ENCODE data around the gene NTRK2. TPM values are rescaled to one million over a fixed set of nuclear protein-coding genes. Genes with fewer than 3 reads are reported as not detected.
"Not testable (repeated sequence)": the region's sequence is repeated elsewhere in the genome, so short reads cannot be mapped to it uniquely, and the experiment has no call there.

The NTRK2 gene
- total RNA-seq, 1 donor from 2014 or later, result 26.6 TPM

DNA sequence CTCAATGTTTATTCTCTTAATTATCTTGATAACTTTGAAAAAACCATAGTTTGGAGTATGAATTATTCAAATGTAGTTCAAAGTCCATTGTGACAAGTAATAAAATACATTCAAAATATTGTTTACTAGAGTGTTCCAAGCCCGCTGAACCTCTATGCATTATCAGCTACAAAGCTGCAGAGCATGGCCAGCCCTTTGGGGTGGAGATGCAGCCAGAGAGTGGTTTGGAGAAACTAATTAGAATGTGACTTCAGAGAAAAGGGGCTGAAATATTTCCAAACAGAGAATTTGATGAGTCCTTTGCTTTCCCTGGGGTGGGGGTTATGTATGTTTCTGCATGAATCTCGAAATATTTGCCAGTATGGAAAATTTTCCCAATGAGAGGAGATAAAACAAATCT, 211.3 kb downstream of the NTRK2 start:
- Histone ChIP-seq H3K4me3 (ENCODE audit: low read length in 3 of 3) (no peak overlapping the region), H3K4me1 (ENCODE audit: control insufficient read depth in 3 of 3, insufficient read depth in 3 of 3, low read length in 3 of 3) (no peaks in the 10 kb centered on the region), H3K9ac (ENCODE audit: low read depth in 1 of 3, low read length in 3 of 3) (no peak overlapping the region), H3K36me3 (ENCODE audit: control insufficient read depth in 3 of 3, insufficient read depth in 3 of 3, low read length in 3 of 3) (no peaks in the 10 kb centered on the region), H3K9me3 (ENCODE audit: control insufficient read depth in 3 of 3, low read length in 3 of 3) (no peaks in the 10 kb centered on the region), H3K27me3 (ENCODE audit: control insufficient read depth in 3 of 3, insufficient read depth in 3 of 3, low read length in 3 of 3) (no peaks in the 10 kb centered on the region), H3K27ac (ENCODE audit: low read depth, low read length) (no peak overlapping the region)

DNA sequence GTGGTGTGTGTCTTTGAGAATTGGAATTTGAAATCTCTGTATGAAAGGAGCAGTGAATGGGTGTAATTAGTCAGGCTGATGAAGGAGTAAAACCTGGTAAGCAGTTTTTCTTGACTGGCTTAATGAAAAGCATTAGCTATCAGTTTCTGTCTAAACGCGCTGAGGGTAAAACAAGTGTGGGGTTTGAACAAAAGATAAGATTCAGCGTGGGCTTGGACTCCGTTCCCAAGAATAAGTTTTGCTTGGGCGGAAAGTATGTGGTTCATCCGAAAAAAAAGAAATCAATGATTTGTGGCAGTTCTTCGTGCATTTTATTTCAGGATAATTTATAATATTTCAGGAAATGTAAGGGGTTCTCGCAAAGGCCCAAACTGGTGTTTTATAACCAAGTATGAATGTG, 217.3 kb downstream of the NTRK2 start:
- Histone ChIP-seq H3K27me3 (ENCODE audit: control insufficient read depth in 3 of 3, insufficient read depth in 3 of 3, low read length in 3 of 3) (no peaks in the 10 kb centered on the region), H3K36me3 (ENCODE audit: control insufficient read depth in 3 of 3, insufficient read depth in 3 of 3, low read length in 3 of 3) (no peaks in the 10 kb centered on the region), H3K9me3 (ENCODE audit: control insufficient read depth in 3 of 3, low read length in 3 of 3) (no peaks in the 10 kb centered on the region), H3K27ac (ENCODE audit: low read depth, low read length) (no peak overlapping the region), H3K4me3 (ENCODE audit: low read length in 3 of 3) (no peak overlapping the region), H3K4me1 (ENCODE audit: control insufficient read depth in 3 of 3, insufficient read depth in 3 of 3, low read length in 3 of 3) (no peaks in the 10 kb centered on the region), H3K9ac (ENCODE audit: low read depth in 1 of 3, low read length in 3 of 3) (no peak overlapping the region)

DNA sequence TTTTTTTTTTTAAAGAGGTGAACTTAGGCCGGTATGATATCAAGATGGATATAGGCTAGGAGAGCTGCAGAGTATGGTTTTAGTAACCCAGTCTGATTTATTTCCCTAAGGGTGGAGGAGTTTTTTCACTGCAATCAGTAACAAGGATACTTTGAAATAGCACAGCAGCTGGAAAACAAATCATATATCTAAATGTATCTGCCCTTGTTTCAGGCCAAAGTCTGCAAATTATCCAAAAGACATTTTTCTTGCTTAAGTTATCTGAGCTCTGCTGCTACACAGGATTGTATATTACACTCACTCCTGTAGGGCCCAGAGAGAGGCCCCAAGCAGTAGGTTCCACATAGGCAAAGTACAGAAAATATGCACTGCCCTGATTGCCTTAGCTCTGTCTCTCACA, 222.4 kb downstream of the NTRK2 start:
- Histone ChIP-seq H3K4me3 (ENCODE audit: low read length in 3 of 3) (no peak overlapping the region), H3K4me1 (ENCODE audit: control insufficient read depth in 3 of 3, insufficient read depth in 3 of 3, low read length in 3 of 3) (no peaks in the 10 kb centered on the region), H3K36me3 (ENCODE audit: control insufficient read depth in 3 of 3, insufficient read depth in 3 of 3, low read length in 3 of 3) (no peaks in the 10 kb centered on the region), H3K9me3 (ENCODE audit: control insufficient read depth in 3 of 3, low read length in 3 of 3) (no peaks in the 10 kb centered on the region), H3K27ac (ENCODE audit: low read depth, low read length) (no peak overlapping the region), H3K27me3 (ENCODE audit: control insufficient read depth in 3 of 3, insufficient read depth in 3 of 3, low read length in 3 of 3) (no peaks in the 10 kb centered on the region), H3K9ac (ENCODE audit: low read depth in 1 of 3, low read length in 3 of 3) (no peak overlapping the region)

GRCh38 chr9:84893419-84894128, 224.0 kb downstream of the NTRK2 start:
- no peak overlapping the region for H3K9ac ChIP-seq (ENCODE audit: low read depth in 1 of 3, low read length in 3 of 3)
- H3K4me1 ChIP-seq (ENCODE audit: control insufficient read depth in 3 of 3, insufficient read depth in 3 of 3, low read length in 3 of 3), result no peaks in the 10 kb centered on the region
- H3K27ac ChIP-seq (ENCODE audit: low read depth, low read length), result no peak overlapping the region
- no peak overlapping the region for H3K4me3 ChIP-seq (ENCODE audit: low read length in 3 of 3)
- no peaks in the 10 kb centered on the region for H3K9me3 ChIP-seq (ENCODE audit: control insufficient read depth in 3 of 3, low read length in 3 of 3)
- no peaks in the 10 kb centered on the region for H3K36me3 ChIP-seq (ENCODE audit: control insufficient read depth in 3 of 3, insufficient read depth in 3 of 3, low read length in 3 of 3)
- no peaks in the 10 kb centered on the region for H3K27me3 ChIP-seq (ENCODE audit: control insufficient read depth in 3 of 3, insufficient read depth in 3 of 3, low read length in 3 of 3)

DNA sequence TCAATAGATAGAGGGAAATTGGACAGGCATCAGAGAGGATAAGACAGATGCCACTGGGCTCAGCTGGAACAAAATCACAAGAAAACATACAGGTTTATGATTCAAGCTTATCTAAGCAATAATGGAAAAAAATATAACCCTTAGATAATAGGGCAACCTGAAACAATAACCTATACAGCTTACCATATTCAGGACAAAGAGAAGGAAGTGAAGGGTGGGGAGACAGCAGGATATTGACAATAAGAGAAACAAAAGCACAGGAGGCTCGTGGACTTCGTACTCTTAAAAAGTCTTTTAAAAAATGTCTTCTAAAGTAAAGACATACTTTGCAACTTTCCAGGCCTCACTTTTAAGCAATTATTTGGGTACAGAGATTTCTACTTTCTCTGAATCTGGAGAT, 225.3 kb downstream of the NTRK2 start:
- Histone ChIP-seq H3K9ac (ENCODE audit: low read depth in 1 of 3, low read length in 3 of 3) (no peak overlapping the region), H3K9me3 (ENCODE audit: control insufficient read depth in 3 of 3, low read length in 3 of 3) (no peaks in the 10 kb centered on the region), H3K4me3 (ENCODE audit: low read length in 3 of 3) (no peak overlapping the region), H3K4me1 (ENCODE audit: control insufficient read depth in 3 of 3, insufficient read depth in 3 of 3, low read length in 3 of 3) (no peaks in the 10 kb centered on the region), H3K27me3 (ENCODE audit: control insufficient read depth in 3 of 3, insufficient read depth in 3 of 3, low read length in 3 of 3) (no peaks in the 10 kb centered on the region), H3K27ac (ENCODE audit: low read depth, low read length) (no peak overlapping the region), H3K36me3 (ENCODE audit: control insufficient read depth in 3 of 3, insufficient read depth in 3 of 3, low read length in 3 of 3) (no peaks in the 10 kb centered on the region)

DNA sequence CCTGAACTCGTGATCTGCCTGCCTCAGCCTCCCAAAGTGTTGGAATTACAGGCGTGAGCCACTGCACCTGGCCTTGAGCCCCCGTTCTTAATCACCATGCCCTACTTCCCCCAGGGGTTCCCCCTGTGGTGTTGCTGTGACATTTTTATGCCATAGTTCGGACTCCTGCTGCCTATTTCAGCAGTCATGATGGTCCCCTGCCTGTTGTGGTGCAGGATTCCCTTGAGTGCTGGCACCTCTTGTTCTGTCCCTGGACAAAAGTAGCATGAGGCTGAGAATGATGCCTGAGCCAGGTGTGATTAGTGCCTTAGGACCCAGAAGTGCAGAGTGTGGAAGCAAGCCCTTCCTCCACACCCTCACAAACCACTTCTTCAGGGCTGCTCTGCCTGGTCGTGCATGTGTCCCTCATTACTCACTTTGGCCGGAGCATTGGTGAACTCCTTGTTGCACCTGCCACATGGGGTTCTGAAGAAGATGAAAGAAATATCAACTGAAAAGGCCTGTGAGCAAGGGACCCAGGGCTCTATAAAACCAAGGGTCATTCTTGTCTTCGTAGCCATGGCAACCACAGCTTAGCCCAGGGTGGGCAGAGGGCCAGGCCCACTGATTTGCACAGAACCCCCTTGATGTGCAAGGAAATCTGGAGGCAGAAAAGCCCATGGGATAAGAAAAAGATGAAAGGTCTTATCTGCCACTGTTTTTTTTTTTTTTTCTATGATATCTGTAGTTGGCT, 228.0 kb downstream of the NTRK2 start:
- Histone ChIP-seq H3K9me3 (ENCODE audit: control insufficient read depth in 3 of 3, low read length in 3 of 3) (no peaks in the 10 kb centered on the region), H3K27ac (ENCODE audit: low read depth, low read length) (no peak overlapping the region), H3K4me1 (ENCODE audit: control insufficient read depth in 3 of 3, insufficient read depth in 3 of 3, low read length in 3 of 3) (no peaks in the 10 kb centered on the region), H3K36me3 (ENCODE audit: control insufficient read depth in 3 of 3, insufficient read depth in 3 of 3, low read length in 3 of 3) (no peaks in the 10 kb centered on the region), H3K27me3 (ENCODE audit: control insufficient read depth in 3 of 3, insufficient read depth in 3 of 3, low read length in 3 of 3) (no peaks in the 10 kb centered on the region), H3K4me3 (ENCODE audit: low read length in 3 of 3) (no peak overlapping the region), H3K9ac (ENCODE audit: low read depth in 1 of 3, low read length in 3 of 3) (no peak overlapping the region)

DNA sequence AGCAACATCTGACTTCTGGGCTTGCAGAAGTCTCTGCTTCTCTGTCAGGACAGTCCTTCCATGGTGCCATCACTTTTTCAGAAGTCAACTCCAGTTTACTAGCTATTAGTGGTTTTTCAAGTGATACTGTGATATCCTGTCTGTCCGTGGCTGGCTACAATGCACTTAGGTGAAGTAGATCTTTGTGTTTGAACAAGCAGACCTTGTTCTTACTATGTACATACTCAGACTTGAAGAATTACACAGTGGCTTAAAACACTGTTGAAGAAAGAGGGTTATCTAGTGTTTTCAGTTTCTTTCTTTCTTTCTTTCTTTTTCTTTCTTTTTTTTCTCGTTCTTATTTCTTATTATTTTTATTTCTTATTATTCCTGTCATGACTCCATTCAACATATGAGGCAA, 228.7 kb downstream of the NTRK2 start:
- Histone ChIP-seq H3K9me3 (ENCODE audit: control insufficient read depth in 3 of 3, low read length in 3 of 3) (no peaks in the 10 kb centered on the region), H3K4me3 (ENCODE audit: low read length in 3 of 3) (no peak overlapping the region), H3K36me3 (ENCODE audit: control insufficient read depth in 3 of 3, insufficient read depth in 3 of 3, low read length in 3 of 3) (no peaks in the 10 kb centered on the region), H3K27ac (ENCODE audit: low read depth, low read length) (no peak overlapping the region), H3K9ac (ENCODE audit: low read depth in 1 of 3, low read length in 3 of 3) (no peak overlapping the region), H3K27me3 (ENCODE audit: control insufficient read depth in 3 of 3, insufficient read depth in 3 of 3, low read length in 3 of 3) (no peaks in the 10 kb centered on the region), H3K4me1 (ENCODE audit: control insufficient read depth in 3 of 3, insufficient read depth in 3 of 3, low read length in 3 of 3) (no peaks in the 10 kb centered on the region)

- not testable (repeated sequence) for H3K4me1 ChIP-seq (ENCODE audit: control insufficient read depth in 3 of 3, insufficient read depth in 3 of 3, low read length in 3 of 3); H3K9me3 ChIP-seq (ENCODE audit: control insufficient read depth in 3 of 3, low read length in 3 of 3); H3K4me3 ChIP-seq (ENCODE audit: low read length in 3 of 3); H3K36me3 ChIP-seq (ENCODE audit: control insufficient read depth in 3 of 3, insufficient read depth in 3 of 3, low read length in 3 of 3); H3K27ac ChIP-seq (ENCODE audit: low read depth, low read length); H3K9ac ChIP-seq (ENCODE audit: low read depth in 1 of 3, low read length in 3 of 3); H3K27me3 ChIP-seq (ENCODE audit: control insufficient read depth in 3 of 3, insufficient read depth in 3 of 3, low read length in 3 of 3)
Observed at GRCh38 chr9:84898618-84899017, 229.1 kb downstream of the NTRK2 start.

DNA sequence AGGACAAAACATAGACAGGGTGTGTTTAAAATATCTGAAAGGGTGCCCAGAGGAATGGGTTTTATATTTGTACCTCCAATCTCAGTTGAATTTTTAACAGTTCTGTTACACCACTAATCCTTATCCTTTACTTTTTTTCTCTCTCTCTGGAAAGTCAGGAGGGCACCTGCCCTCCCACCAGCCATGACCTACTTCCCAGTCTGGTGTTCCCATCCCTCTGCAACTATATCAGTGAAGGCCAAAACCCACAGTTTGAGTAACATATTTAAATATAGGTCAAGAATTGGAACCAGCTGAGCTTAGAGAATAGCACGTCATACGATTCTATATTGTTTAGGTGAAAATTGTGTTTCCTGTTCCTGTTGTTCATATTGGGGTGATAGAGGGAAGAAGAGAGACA, 229.8 kb downstream of the NTRK2 start:
- H3K27ac ChIP-seq (ENCODE audit: low read depth, low read length), result no peak overlapping the region
- H3K4me1 ChIP-seq (ENCODE audit: control insufficient read depth in 3 of 3, insufficient read depth in 3 of 3, low read length in 3 of 3), result no peaks in the 10 kb centered on the region
- no peak overlapping the region for H3K4me3 ChIP-seq (ENCODE audit: low read length in 3 of 3)
- H3K9ac ChIP-seq (ENCODE audit: low read depth in 1 of 3, low read length in 3 of 3), result no peak overlapping the region
- no peaks in the 10 kb centered on the region for H3K27me3 ChIP-seq (ENCODE audit: control insufficient read depth in 3 of 3, insufficient read depth in 3 of 3, low read length in 3 of 3)
- H3K36me3 ChIP-seq (ENCODE audit: control insufficient read depth in 3 of 3, insufficient read depth in 3 of 3, low read length in 3 of 3), result no peaks in the 10 kb centered on the region
- no peaks in the 10 kb centered on the region for H3K9me3 ChIP-seq (ENCODE audit: control insufficient read depth in 3 of 3, low read length in 3 of 3)

DNA sequence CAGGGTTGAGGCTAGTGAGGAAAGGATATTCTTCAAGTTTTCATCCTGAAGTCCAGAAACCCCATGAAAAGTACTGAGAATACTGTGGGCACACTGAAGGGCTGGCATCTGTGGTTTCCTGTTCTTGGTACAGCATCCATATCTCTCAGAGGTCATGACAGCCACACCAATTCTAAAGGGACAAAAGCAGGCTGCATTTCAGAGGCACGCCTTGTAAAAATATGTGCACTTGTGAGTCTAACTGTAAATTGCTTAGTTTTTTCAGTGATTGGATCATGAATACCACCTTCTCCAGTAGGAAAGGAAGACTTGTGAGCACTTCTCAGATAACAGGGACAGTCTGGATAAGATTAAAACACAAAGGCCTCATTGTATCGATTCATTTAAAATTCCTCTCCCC, 230.9 kb downstream of the NTRK2 start:
- H3K9me3 ChIP-seq (ENCODE audit: control insufficient read depth in 3 of 3, low read length in 3 of 3), result no peaks in the 10 kb centered on the region

More for the DNA sequence above, 230.9 kb downstream of the NTRK2 start:
- no peak overlapping the region for H3K27ac ChIP-seq (ENCODE audit: low read depth, low read length)
- H3K4me3 ChIP-seq (ENCODE audit: low read length in 3 of 3), result no peak overlapping the region
- no peaks in the 10 kb centered on the region for H3K4me1 ChIP-seq (ENCODE audit: control insufficient read depth in 3 of 3, insufficient read depth in 3 of 3, low read length in 3 of 3)
- no peaks in the 10 kb centered on the region for H3K27me3 ChIP-seq (ENCODE audit: control insufficient read depth in 3 of 3, insufficient read depth in 3 of 3, low read length in 3 of 3)
- H3K36me3 ChIP-seq (ENCODE audit: control insufficient read depth in 3 of 3, insufficient read depth in 3 of 3, low read length in 3 of 3), result no peaks in the 10 kb centered on the region
- no peak overlapping the region for H3K9ac ChIP-seq (ENCODE audit: low read depth in 1 of 3, low read length in 3 of 3)
